NCI-H345 (cell line): ENCODE measurements around the gene ITGB3.

Experiments
- DNase-seq: peaks from one replicate; lab custom pipeline; 2025; lab: John Stamatoyannopoulos, UW

Gene ITGB3

DNA sequence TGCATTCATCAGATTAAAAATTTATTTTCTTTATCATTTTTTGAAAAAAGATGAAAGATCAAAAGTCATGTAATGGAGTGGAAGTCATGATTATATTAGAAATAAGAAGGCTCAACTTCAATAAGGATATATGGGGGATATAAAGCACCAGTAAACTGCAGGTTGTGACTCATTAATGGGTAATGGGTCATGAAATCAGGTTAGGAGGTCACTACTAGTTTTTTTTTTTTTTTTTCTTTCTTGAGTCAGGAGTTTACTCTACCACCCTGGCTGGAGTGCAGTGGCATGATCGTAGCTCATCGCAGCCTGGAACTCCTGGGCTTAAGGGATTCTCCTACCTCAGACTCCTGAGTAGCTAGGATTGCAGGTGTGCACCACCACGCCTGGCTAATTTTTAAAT, 84.4 kb downstream of the ITGB3 start:
- no peak for DNase-seq

DNA sequence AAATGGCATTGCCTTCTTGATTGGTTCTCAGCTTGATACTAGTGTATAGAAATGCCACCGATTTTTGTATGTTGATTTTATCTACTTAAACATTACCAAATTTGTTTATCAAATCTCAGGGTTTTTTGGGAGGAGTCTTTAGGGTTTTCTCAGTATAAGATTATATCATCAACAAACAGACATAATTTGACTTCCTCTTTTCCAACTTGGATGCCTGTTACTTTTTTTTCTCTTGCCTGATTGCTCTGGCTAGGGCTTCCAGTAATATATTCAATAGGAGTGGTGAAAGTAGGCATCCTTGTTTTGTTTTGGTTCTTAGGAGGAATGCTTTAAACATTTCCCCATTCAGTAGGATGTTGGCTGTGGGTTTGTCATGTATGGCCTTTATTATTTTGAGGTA, 99.2 kb downstream of the ITGB3 start:
- DNase-seq = no peak

DNA sequence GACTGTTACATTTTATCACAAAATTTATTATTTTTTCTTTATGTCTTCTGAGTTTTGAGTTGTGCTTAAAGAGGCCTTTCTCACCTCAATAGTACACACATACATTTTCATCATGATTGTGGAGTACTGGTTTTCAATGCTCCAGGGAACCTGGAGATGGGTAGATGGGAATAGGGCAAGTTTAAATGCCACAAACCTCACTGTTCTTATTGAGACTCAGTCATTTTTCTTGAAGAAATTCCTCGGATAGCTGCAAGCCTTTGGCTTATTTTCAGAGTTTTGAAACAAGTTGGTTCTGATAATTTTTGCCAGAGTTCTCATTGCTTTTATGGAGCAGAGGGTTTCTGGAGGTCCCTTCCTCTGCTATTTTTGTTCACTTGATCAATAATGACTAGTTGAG, 105.0 kb downstream of the ITGB3 start:
- no peak for DNase-seq
